Middle frontal gyrus (tissue), 1 donor: ENCODE results near the gene ELMO3.

Experiments
- DNase-seq: peaks from one replicate; pipeline ENCODE4 v3.0.0-alpha.2; 2015; ENCODE audit warnings: low spot score; ENCODE audit errors: extremely low spot score

Gene ELMO3

DNA sequence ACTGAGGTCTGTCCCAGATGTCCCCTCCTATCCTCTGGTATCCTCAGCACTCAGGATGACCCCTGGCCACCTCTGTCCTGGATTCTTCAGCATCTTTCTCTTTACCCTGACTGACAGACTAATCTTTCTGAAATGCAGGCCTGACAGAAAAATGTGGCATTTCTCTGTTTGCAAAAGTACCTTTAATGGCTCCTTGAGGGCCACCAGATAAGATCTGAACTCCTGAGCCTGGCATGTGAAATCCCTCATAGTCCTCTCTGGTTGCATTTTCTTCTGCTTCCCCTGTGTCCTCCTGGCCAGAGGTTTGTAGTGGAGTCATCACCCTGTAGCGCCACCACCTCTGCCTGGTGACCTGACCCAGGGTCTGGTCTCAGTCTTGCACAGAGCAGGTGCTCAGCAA, 2.0 kb upstream of the ELMO3 start:
- DNase-seq, result no peak

DNA sequence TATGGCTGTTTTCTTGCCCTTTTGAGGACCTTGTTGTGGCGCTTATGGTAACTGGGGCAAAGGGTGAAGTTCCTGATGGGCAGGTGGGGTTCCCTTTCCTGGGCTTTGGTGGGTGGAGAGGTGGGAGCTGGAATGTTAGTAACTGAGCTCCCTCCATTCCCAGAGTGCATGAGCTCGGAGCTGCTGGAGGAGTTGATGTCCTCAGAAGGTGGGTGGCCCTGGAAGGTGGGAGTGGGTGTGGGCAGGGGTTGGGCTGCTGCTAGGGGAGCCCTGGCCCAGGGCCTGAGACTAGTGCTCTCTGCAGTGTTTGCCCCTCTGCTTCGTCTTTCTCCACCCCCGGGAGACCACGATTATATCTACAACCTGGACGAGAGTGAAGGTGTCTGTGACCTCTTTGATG, 1.2 kb upstream of the ELMO3 start:
- no peak for DNase-seq

DNA sequence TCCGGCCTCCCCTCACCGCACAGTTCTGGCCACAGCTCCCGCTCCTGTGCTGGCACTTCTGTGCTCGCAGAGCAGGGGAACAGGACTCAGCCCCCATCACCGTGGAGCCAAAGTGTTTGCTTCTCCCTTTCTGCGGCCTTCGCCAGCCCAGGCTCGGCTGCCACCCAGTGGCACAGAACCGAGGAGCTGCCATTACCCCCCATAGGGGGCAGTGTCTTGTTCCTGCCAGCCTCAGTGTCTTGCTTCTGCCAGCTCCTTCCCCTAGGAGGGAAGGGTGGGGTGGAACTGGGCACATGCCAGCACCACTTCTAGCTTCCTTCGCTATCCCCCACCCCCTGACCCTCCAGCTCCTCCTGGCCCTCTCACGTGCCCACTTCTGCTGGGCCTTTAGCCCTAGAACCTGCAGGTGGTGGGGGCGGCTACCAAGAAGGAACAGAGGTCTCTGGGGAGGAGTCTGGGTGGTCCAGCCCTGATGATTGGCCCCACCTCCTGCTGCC, 645 bp upstream of the ELMO3 start:
- DNase-seq, result peak; percentile 39

DNA sequence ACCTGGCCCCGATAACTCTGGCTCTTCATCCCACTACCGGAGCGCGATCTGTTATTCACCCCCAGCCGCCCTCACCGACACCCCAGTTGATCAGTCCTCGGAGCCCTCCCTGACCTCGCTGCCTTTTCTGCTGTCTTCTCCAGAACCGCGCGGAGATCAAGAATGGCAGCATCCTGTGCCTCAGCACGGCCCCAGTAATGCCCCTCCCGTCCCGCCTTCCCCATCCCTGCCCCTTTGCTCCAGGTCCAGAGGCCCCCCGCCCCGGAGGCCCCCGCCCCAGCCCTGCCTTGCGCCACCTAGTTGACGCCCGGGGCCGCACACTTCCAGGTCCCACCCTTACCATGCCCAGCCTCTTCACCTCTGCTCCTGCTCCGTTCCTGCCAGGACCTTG, 872 bp downstream of the ELMO3 start:
- no peak for DNase-seq

DNA sequence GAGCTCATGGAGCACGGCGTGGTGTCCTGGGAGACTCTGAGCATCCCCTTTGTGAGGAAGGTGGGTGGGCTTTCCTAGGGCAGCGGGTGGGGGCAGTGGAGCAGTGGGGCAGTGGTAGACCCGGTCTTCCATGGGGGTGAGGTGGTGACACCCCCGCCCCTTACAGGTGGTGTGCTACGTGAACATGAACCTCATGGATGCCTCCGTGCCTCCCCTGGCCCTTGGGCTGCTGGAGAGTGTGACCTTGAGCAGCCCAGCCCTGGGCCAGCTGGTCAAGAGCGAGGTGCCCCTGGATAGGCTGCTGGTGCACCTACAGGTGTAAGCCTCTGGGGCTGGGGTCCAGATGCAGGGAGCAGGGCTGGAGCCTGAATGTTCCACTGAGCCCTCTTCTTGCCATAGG, 1.6 kb downstream of the ELMO3 start:
- DNase-seq, result no peak

DNA sequence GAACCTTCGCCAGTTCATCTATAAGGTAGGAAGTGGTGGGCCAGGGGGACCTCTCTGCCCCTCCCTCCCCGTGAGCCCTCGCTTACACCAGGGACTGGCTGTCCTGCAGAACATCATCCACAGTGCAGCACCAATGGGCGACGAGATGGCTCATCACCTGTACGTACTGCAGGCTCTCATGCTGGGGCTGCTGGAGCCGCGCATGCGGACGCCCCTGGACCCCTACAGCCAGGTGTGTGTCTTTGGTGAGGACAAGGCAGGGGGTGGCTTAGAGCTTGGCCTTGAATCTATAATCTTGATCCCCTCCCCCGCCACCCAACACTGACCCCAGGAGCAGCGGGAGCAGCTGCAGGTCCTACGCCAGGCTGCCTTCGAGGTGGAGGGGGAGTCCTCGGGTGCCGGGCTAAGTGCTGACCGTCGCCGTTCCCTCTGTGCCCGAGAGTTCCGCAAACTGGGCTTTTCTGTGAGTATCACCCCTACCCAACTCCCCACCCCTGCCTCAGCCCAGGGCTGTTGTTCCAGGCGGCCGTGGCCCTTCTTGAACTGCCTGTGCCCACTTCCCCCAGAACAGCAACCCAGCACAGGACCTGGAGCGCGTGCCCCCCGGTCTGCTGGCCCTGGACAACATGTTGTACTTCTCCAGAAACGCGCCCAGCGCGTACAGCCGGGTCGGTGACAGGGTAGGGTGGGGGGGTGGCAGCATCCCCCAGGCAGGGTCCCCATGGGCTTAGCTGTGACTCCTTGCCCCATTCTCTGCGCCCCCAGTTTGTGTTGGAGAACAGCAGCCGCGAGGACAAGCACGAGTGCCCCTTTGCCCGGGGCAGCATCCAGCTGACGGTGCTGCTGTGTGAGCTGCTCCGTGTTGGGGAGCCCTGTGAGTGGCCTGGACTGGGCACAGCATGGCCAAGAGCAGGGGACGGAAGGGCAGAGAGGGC, 2.7 kb downstream of the ELMO3 start:
- DNase-seq, result no peak

DNA sequence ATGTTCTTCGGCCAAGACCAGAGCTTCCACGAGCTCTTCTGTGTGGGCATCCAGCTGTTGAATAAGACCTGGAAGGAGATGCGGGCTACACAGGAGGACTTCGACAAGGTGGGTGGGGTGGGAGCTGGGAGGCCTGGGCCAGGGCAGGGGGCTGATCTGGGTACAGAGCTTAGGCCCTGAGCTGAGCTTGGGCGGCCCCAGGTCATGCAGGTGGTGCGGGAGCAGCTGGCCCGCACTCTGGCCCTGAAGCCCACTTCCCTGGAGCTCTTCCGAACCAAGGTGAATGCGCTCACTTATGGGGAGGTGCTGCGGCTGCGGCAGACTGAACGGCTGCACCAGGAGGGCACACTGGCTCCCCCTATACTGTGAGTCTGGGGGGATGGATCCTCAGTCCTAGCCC, 3.5 kb downstream of the ELMO3 start:
- DNase-seq, result no peak

DNA sequence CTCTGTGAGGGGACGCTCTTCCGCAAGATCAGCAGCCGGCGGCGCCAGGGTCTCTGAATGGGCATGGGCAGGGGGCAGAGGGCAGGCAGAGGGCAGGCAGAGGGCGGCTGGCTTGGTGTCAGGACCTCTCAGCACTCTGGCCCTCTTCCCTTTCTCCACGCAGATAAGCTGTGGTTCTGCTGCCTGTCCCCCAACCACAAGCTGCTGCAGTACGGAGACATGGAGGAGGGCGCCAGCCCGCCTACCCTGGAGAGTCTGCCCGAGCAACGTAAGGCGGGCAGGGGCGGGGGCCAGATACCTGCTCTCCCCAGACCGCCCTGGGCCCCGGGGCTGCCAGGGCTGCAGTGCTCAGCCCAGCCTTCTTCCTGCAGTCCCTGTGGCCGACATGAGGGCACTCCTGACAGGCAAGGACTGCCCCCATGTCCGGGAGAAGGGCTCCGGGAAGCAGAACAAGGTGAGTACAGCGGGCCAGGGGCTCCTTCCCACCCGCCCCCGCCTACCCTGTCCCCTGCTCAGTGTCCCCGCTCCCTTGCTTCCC, 4.1 kb downstream of the ELMO3 start:
- no peak for DNase-seq

DNA sequence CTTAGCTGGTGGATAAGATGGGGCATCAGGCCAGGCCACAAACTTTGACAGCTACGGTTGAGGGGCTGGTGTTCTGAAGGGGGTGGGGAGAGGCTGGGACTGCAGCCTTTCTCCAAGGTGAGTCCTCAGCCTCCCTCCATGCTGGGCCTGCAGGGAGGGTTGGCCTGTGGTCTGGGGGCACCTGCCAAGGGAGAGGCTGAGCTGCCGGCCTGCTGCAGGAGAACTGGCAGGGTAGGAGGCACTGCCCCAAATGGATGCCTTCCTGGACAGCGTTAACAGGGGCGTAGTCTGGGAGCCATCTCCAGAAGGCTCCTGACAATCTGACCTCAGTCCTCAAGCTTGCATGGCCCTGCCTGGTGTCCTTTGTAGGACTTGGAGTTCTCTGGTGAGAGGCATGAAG, 5.1 kb downstream of the ELMO3 start:
- no peak for DNase-seq

DNA sequence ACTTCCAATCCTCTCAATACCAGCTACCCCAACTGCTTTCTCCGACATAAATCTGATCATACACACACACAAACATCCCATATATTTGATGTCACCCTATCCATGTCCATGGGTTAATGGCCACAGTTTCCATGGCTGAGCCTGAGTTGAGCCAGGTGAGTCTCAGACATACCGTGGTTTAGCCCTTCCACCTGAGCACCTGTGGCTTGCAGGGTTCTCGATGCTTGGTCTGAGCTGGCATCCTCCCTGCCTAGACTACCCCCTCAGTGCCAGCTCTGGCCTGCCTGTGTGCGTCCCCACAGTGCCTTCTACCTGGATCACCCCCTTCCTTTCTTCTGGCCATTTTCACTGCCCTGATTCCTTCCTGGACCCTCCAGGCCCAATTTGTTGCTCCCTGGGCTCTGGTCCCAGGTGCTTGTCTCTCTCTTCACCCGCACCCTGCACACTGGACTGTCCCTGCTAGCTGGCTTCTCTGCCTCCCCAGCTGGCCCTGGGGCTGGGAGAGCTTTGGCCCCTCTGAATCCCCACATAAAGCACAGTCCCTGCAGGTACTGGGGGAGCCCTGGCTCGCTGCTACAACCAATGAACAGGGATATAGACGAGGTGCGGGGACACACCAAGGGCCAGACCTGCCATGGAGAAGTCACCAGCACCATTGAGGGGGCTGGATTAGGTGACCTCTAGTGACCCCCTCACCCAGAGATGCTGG, 7.4 kb downstream of the ELMO3 start:
- no peak for DNase-seq

DNA sequence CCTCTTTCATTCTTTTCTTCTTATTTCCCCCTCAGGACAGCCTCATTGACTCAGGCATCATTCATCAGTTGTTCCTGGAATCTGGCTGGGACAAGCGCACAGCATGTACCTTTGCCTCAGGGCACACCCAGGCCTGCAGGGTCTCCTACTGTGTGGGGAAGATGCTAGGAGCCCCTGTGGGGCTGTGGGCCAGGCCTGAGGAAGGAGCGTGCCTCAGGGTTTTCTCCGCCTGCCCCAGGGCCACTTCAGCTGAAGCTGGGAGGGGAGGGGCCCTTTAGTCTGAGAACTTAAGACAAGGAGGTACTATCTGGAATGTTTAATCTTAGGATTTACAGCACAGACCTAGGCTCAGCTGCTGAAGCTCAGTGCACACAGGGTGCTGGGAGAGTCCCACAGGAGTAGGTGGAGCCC, 7.9 kb downstream of the ELMO3 start:
- DNase-seq, result no peak

DNA sequence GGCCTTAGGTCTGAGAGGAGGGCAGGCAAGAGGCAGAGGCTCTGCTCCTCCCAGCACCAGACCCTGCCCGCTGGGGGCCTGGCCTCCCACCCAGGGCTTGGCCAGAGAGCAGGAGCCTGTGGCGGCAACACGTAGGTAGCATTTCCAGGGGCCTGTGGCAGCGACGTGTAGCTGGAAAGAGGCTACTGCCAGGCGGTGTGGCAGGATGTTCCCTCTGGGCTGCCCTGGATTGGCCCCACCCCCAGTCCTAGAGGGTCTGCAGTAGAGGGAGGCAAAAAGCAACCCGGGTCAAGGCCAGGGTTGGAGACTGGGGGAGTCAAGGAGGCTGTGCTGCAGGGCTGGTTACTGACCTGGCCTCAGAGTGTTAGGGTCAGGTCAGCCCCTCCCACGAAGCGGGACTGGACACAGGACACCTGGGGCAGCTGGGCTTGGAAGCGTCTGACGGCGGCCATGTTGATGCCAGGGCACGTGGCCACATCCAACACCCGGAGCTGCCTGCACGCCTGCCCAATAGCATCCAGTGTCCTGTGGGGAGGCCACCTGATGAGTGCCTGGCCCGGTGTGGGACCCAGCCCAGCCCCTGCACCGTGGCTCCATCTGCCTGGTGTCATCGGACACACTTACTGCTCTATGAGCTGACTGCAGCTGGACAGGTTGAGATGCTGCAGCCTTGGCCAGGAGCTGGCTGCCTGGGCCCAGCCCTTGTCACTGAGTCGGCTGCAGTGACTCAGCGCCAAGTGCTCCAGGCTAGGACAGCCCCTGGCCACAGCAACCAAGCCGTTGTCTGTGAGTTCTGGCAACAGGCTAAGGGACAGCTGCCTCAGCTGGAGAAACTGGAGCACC, 8.5 kb downstream of the ELMO3 start:
- DNase-seq, result no peak

DNA sequence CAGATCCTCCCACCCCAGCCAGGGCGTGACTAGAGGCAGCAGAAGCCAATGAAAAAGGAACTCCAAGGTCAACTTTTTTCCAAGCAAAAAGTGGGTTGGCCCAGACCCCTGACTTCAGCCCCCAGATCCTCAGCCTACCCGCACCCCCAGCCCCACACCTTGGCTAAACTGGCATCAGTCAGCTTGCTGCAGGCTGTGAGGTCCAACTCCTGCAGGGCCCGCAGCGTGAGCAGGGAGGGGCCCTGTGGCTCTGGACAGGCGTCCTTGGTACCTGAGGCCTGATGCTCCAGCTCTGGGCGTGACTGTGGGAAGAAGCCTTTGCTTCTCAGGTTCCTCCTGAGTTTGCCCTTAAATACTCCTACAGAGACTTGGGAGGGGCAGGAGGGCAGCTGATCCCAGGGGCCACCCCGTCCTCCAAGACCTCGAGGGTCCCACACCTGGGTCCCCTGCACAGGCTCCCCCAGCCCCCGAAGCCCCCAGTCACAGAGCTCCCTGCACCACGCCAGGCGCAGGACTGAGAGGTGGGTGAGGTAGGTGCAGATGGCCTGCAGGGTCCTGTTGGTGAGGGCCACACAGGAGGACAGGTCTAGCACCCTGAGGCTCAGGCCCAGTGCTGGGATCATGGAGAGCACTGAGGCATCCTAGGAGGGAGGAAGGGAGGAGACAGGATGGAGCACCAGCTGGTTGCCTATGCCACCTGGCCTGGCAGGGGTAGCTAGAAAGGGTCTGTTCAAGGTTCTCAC, 9.4 kb downstream of the ELMO3 start:
- DNase-seq, result no peak

DNA sequence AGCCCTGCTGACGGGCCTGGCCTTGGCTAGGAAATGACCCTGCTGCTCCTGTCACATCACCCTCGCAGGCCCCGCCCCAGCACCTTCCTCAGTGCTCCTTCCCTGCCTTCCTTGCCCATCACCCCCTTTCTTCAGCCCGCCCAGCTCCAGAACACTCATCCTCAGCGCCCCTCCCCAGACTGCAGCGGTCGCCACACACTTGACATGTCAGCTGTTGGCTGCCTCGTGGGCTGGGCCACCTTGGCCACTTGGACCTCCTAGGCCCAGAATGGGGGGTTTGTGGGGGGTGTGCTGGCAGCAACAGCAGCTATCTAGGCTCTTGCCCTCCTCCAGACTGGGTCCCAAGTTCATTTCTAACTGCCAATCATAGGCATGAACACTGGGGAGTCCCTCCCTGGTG, 10.6 kb downstream of the ELMO3 start:
- DNase-seq, result no peak

DNA sequence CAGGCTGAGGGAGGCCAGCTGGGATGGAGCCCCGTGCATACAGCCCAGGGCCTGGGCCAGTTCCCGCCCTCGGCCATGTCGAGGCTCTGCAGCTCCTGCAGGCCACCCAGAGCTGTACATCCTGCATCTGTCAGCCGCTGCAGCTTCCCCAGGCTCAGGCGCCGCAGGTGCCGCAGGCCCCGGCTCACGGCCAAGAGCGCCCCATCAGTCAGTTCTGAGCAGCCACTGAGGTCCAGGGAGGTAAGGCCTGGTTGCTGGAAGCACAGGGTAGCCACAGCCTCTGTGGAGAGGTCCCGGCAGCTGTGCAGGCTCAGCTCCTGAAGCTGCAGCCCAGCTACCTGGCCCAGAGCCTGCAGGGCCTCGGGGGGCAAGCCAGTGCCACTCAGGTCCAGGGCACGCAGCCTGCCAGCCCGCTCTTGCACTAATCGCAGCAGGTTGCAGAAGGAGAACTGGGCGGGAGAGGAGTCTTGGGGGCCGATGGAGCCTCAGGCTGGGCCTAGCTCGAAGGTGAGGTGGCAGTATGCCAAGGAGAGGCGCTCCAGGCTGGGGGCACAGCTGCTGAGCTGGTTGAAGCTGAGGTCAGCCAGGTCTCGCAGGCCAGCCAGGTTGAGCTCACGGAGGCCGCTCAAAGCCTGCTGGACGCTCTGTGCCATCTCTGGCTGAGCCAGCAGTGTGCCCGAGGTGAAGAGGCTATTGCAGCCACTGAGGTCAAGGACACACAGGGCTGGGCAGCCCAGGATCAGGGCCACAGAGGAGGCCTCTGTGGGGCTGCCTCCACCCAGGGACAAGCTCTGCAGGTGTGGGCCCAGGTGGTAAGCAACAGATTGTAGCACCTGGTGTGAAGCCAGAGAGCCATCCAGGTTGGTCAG, 11.4 kb downstream of the ELMO3 start:
- no peak for DNase-seq

DNA sequence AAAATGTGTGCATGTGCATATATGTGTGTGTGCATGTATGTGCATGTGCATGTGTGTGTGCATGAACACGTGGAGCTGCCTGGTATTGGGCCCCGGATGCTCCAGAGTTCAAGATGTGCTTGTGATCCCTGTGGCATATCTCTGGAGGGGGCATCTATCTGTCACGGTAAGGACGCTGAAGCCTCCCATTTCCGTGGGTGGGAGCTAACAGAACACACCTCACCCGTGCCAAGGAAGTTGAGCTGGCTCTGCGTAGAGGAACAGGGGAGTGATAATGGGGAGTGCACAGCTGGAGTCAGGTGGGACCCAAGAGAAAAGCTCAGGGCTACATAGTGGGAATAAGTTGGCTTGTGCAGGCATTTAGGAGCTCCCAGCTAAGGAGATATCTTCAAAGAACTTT, 12.7 kb downstream of the ELMO3 start:
- DNase-seq, result no peak

DNA sequence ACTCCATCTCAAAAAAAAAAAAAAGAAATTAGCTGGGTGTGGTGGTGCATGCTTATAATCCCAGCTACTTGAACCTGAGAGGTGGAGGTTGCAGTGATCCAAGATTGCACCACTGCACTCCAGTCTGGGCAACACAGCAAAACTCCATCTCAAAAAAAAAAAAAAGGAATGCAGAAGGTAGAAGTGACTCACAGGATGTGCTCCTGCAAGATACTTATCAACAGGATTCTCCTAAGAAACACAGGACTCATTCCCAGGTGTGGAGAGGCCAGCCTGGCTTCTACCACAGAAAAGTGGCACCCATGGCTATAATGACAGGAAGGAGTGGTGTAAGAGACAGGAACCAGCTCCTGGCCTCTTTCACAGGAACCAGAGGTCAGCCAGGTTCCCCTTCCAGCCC, 13.8 kb downstream of the ELMO3 start:
- no peak for DNase-seq

DNA sequence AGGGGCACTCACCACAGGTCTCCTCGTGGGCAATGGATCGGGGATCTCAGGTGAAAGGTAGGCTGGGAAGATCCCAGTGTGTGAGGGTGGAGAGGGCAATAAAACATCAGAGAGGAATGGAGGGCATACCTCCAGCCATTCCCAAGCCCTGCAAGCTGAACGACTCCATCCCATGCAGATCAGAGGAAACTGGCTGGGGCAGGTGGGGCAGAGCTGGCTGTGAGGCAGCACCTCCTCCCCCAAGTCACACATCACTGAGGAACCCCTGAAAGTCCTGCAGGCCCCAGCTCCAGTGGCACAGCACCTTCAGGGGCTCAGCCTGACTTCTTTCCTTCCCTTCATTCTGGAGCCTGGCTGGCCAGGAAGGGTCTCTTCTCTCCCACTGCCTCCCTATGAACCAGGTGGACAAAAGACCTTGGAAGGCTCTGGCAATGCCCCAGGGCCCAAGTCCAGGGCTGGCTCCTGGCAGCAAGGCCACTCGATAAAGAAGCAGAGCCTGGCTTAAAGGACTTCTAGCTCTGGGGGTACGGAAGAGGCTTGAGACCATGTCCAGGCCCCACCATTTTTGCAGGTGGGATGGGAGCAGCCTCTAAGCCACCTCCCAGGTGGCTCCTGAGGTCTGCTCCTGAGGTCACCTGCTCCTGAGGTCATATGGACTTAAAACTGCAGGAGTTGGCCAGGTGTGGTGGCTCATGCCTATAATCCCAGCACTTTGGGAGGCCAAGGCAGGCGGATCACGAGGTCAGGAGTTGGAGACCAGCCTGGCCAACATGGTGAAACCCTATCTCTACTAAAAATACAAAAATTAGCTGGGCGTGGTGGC, 14.5 kb downstream of the ELMO3 start:
- no peak for DNase-seq

DNA sequence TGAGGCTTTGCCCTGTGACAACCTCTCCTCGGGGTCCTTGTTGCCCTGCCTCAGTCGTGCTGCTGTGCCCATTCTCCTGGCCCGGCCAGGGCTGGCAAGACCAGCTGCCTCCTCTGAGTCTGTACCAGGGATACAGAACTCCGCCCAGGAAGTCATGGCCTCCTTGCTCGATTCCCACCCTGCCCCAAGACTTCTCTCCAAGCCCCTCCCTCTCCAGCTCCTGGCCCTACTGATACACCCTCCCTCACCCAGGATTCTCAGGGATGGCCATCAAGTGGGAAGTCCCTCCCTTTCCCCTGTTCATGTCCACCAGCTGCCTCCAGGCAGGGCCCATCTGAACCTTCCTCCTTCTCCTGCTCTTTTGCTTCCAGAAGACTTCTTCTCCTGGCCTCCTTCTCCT, 16.8 kb downstream of the ELMO3 start:
- DNase-seq, result no peak
